GM19351 (cell line): ENCODE data around the gene IGSF8.
A peak's percentile ranks its signal among the peaks of the same experiment; 100 is the strongest.

ENCODE experiments used
- ATAC-seq: cut with Tn5 transposase; IDR thresholded peaks from one replicate; pipeline ENCODE4 v1.9.1; 2021; ENCODE audit warnings: mild to moderate bottlenecking, moderate library complexity; ENCODE audit not compliant: unreplicated experiment

The IGSF8 gene

GRCh38 chr1:160097911-160098851 is at the start of gene IGSF8:
Gene IGSF8, minus strand, starts transcription at chr1:160098619. Its CDS starts 147 bp downstream, at chr1:160098472.
- peak; percentile 45 for ATAC-seq

- no peak for ATAC-seq
These were observed 49.7 kb upstream of the IGSF8 start for GRCh38 chr1:160148121-160148520.

- no peak for ATAC-seq
These were observed 47.7 kb upstream of the IGSF8 start for GRCh38 chr1:160146107-160146506.

GRCh38 chr1:160144921-160145320 is 46.5 kb upstream of the IGSF8 start:
- no peak for ATAC-seq

- no peak for ATAC-seq
These were observed 45.3 kb upstream of the IGSF8 start for GRCh38 chr1:160143695-160144094.

- no peak for ATAC-seq
These were observed 41.4 kb upstream of the IGSF8 start for GRCh38 chr1:160139840-160140239.

GRCh38 chr1:160137216-160137862 is 38.9 kb upstream of the IGSF8 start:
- no peak for ATAC-seq

GRCh38 chr1:160136926-160137200 is 38.4 kb upstream of the IGSF8 start:
- ATAC-seq = no peak

GRCh38 chr1:160136121-160136925 is 37.9 kb upstream of the IGSF8 start:
- no peak for ATAC-seq

GRCh38 chr1:160134791-160135572 is 36.6 kb upstream of the IGSF8 start:
- no peak for ATAC-seq

GRCh38 chr1:160133990-160134770 is 35.8 kb upstream of the IGSF8 start:
- no peak for ATAC-seq

- no peak for ATAC-seq
These were observed 33.6 kb upstream of the IGSF8 start for GRCh38 chr1:160131803-160132565.

- no peak for ATAC-seq
These were observed 32.5 kb upstream of the IGSF8 start for GRCh38 chr1:160130939-160131338.

GRCh38 chr1:160130486-160130885 is 32.1 kb upstream of the IGSF8 start:
- no peak for ATAC-seq

- no peak for ATAC-seq
These were observed 31.5 kb upstream of the IGSF8 start for GRCh38 chr1:160129966-160130365.

GRCh38 chr1:160129558-160129957 is 31.1 kb upstream of the IGSF8 start:
- no peak for ATAC-seq

- ATAC-seq = no peak
These were observed 30.6 kb upstream of the IGSF8 start for GRCh38 chr1:160129046-160129445.

- no peak for ATAC-seq
These were observed 30.2 kb upstream of the IGSF8 start for GRCh38 chr1:160128636-160129035.

GRCh38 chr1:160127865-160128523 is 29.6 kb upstream of the IGSF8 start:
- ATAC-seq = no peak
